NCI-H146 (cell line): Measurements from ENCODE around the gene THRA.
A peak's percentile ranks its signal among the peaks of the same experiment; 100 is the strongest.

ENCODE experiments used
- DNase-seq: peaks from one replicate; lab custom pipeline; 2025; lab: John Stamatoyannopoulos, UW

THRA gene

GRCh38 chr17:40099619-40100418 lies 37.1 kb downstream of the THRA start:
- DNase-seq: no peak

GRCh38 chr17:40100419-40100668 lies 37.6 kb downstream of the THRA start, which contains the start of gene NR1D1:
TSS of gene NR1D1 (minus strand) at chr17:40100589. CDS start at chr17:40100094, 495 bp downstream.
- DNase-seq: no peak

GRCh38 chr17:40100669-40101366 lies 38.1 kb downstream of the THRA start:
- peak; percentile 92 for DNase-seq

GRCh38 chr17:40101367-40102210 lies 38.8 kb downstream of the THRA start:
- DNase-seq: no peak

GRCh38 chr17:40103071-40103661 lies 40.4 kb downstream of the THRA start:
- no peak for DNase-seq

GRCh38 chr17:40103688-40104087 lies 40.9 kb downstream of the THRA start:
- DNase-seq: no peak

- no peak for DNase-seq
Measured at GRCh38 chr17:40104594-40105486, 42.1 kb downstream of the THRA start.

- DNase-seq: no peak
Measured at GRCh38 chr17:40105861-40106759, 43.3 kb downstream of the THRA start.

- no peak for DNase-seq
Measured at GRCh38 chr17:40106760-40107521, 44.2 kb downstream of the THRA start.

- DNase-seq: no peak
Measured at GRCh38 chr17:40107522-40108174, 44.9 kb downstream of the THRA start.

GRCh38 chr17:40108970-40109824 lies 46.4 kb downstream of the THRA start:
- no peak for DNase-seq

- no peak for DNase-seq
Measured at GRCh38 chr17:40110026-40110845, 47.5 kb downstream of the THRA start.

- peak; percentile 89 for DNase-seq
Measured at GRCh38 chr17:40111221-40112128, 48.7 kb downstream of the THRA start.

- DNase-seq: no peak
Measured at GRCh38 chr17:40112191-40112711, 49.5 kb downstream of the THRA start.

GRCh38 chr17:40112718-40113109 lies 49.9 kb downstream of the THRA start:
- DNase-seq: no peak
